A549 (cell line): ENCODE results near the gene TYRP1. TPM values are rescaled to one million over a fixed set of nuclear protein-coding genes. Genes with fewer than 3 reads are reported as not detected.

Source experiments
- ATAC-seq, 2 experiments: fragments of 200-7000 bp in 1 of 2; fragments of >200 bp in 1 of 2; cut with Nextera tagmentation in 1 of 2; cut with Tn5 transposase in 1 of 2; 3 replicates each; pipeline versions ENCODE4 v1.8.0 to v1.9.1; 2018 to 2020; ENCODE audit warnings: mild to moderate bottlenecking in 1 of 2, moderate library complexity in 1 of 2
- CTCF ChIA-PET: fragments of 300-600 bp; sonication (Branson Sonifier 250); formaldehyde crosslinking; extraction: SDS; loops from one replicate; lab custom pipeline; 2021; ENCODE audit warnings: antibody characterized with exemption, inconsistent platforms; lab: Yijun Ruan, JAX
- POLR2A ChIA-PET: fragments of 350-600 bp; formaldehyde crosslinking; extraction: SDS; loops from one replicate; lab custom pipeline; 2021; ENCODE audit warnings: antibody characterized with exemption, inconsistent platforms; lab: Yijun Ruan, JAX
- DNase-seq, 2 experiments: peaks; one replicate each; pipeline versions ENCODE4 v3.0.0 to v3.0.0-alpha.2; 2011 to 2016; ENCODE audit warnings: low read depth in 1 of 2, low spot score in 1 of 2
- FAIRE-seq: peaks from 2 replicates; lab custom pipeline; 2011; peaks lifted over from hg19 to GRCh38; lab: Jason Lieb, UNC
- H3K27ac ChIP-seq, 2 experiments: fragments of >200 bp; sonication (Bioruptor Twin); formaldehyde crosslinking; 3 replicates each; pipeline ENCODE4 v1.5.1; 2016 to 2017
- H3K4me1 ChIP-seq: fragments of >200 bp; sonication (Bioruptor Twin); formaldehyde crosslinking; 3 replicates; pipeline ENCODE4 v1.6.1; 2016
- H3K4me2 ChIP-seq: fragments of >200 bp; sonication (Bioruptor Twin); formaldehyde crosslinking; 3 replicates; pipeline ENCODE4 v1.6.1; 2016
- H3K4me3 ChIP-seq: fragments of >200 bp; sonication (Bioruptor Twin); formaldehyde crosslinking; 3 replicates; pipeline ENCODE4 v1.5.1; 2016
- H3K9me3 ChIP-seq: fragments of >200 bp; sonication (Bioruptor Twin); formaldehyde crosslinking; 3 replicates; pipeline ENCODE4 v1.6.1; 2016
- CBX2 ChIP-seq: fragments of 200-600 bp; sonication (generic); IDR thresholded peaks from 2 replicates; pipeline ENCODE4 v1.6.1; 2016; ENCODE audit warnings: low read depth, mild to moderate bottlenecking, borderline replicate concordance
- CEBPB ChIP-seq, 2 experiments: fragments of >200 bp in 1 of 2; sonication (Bioruptor Twin) in 1 of 2; formaldehyde crosslinking in 1 of 2; IDR thresholded peaks; 2 replicates each; pipeline ENCODE4 v1.6.1; 2012 to 2016
- EP300 ChIP-seq, 2 experiments: fragments of >200 bp; sonication (Bioruptor Twin); formaldehyde crosslinking; IDR thresholded peaks; 2 replicates in 1 of 2; 3 replicates in 1 of 2; pipeline ENCODE4 v1.6.1; 2016 to 2017
- FOSL2 ChIP-seq, 2 experiments: fragments of 450-650 bp in 1 of 2; fragments of >200 bp in 1 of 2; sonication (Bioruptor Twin) in 1 of 2; formaldehyde crosslinking; IDR thresholded peaks; 2 replicates each; pipeline versions ENCODE4 v1.5.0 to v1.6.1; 2016 to 2020; ENCODE audit warnings: mild to moderate bottlenecking in 1 of 2, moderate library complexity in 1 of 2
- HMGXB4 ChIP-seq: fragments of 250-450 bp; sonication (Bioruptor Pico); IDR thresholded peaks from 2 replicates; pipeline ENCODE4 v1.5.0; 2021; ENCODE audit warnings: mild to moderate bottlenecking, moderate library complexity, borderline replicate concordance
- MAX ChIP-seq: IDR thresholded peaks from 2 replicates; pipeline ENCODE4 v1.6.1; 2012
- MYC ChIP-seq: IDR thresholded peaks from 2 replicates; pipeline ENCODE4 v1.6.1; 2012; ENCODE audit warnings: mild to moderate bottlenecking, inconsistent platforms, low read length, improper control_type of control experiment, borderline replicate concordance
- NFE2L2 ChIP-seq: fragments of 150-350 bp; conservative IDR thresholded peaks from 2 replicates; pipeline ENCODE4 v1.6.1; 2014; ENCODE audit warnings: low read length
- NR3C1 ChIP-seq: fragments of >200 bp; sonication (Bioruptor Twin); formaldehyde crosslinking; IDR thresholded peaks from 3 replicates; pipeline ENCODE4 v1.6.1; 2017
- RAD21 ChIP-seq, 2 experiments: fragments of >200 bp in 1 of 2; sonication (Bioruptor Twin) in 1 of 2; formaldehyde crosslinking in 1 of 2; IDR thresholded peaks in 1 of 2; conservative IDR thresholded peaks in 1 of 2; 2 replicates in 1 of 2; 3 replicates in 1 of 2; pipeline ENCODE4 v1.6.1; 2012 to 2018; ENCODE audit warnings: inconsistent platforms in 1 of 2
- RARB ChIP-seq: fragments of 250-450 bp; sonication (Bioruptor Pico); IDR thresholded peaks from 2 replicates; pipeline ENCODE4 v1.8.0; 2021; ENCODE audit warnings: mild to moderate bottlenecking, moderate library complexity
- REST ChIP-seq: fragments of 200-600 bp; sonication (generic); IDR thresholded peaks from 2 replicates; pipeline ENCODE4 v1.6.1; 2016; ENCODE audit warnings: antibody characterized with exemption, mild to moderate bottlenecking, moderate library complexity
- SMC3 ChIP-seq: fragments of >200 bp; sonication (Bioruptor Twin); formaldehyde crosslinking; IDR thresholded peaks from 3 replicates; pipeline ENCODE4 v1.6.1; 2018; ENCODE audit warnings: inconsistent platforms
- TFCP2L1 ChIP-seq: fragments of 250-450 bp; sonication (Bioruptor Pico); IDR thresholded peaks from 2 replicates; pipeline ENCODE4 v1.5.0; 2021; ENCODE audit warnings: mild to moderate bottlenecking
- ZSCAN20 ChIP-seq: fragments of 250-450 bp; sonication (Bioruptor Pico); IDR thresholded peaks from 2 replicates; pipeline ENCODE4 v1.8.0; 2022; ENCODE audit warnings: mild to moderate bottlenecking, moderate library complexity
- WGBS: methylation state at CpG from one replicate; pipeline ENCODE4 v1.1.6; 2017; ENCODE audit errors: missing lambda C conversion rate; 5-methylcytosine and 5-hydroxymethylcytosine counted together
- polyA plus RNA-seq, 4 experiments: library from polyadenylated mRNA; depleted of rRNA in 3 of 4; stranded (reverse); fragments of >200 nt; fragmentation: RNase III in 1 of 4; extraction: RNeasy Plus Mini Kit Qiagen cat#74134 plus additional on column Dnase treatment in 1 of 4; gene quantifications; 2 replicates in 3 of 4; 3 replicates in 1 of 4; pipeline ENCODE4 v1.2.3, GENCODE V29; 2011 to 2017

The TYRP1 gene
- polyA plus RNA-seq, 2 of the 4 experiments (the other 2 are of a cell fraction) = 0.12 TPM

GRCh38 chr9:12698266-12698665 is 5.1 kb downstream of the TYRP1 start:
- no peak for ATAC-seq
- 24% methylated on average over 4 of the region's 4 CpGs for WGBS
- Histone ChIP-seq H3K4me2 (no peak overlapping the region; the same call in 2 of the 3 replicates), H3K4me1 (peaks cover 8% of the 10 kb centered on the region; the same call in 1 of the 3 replicates), H3K27ac (no peak overlapping the region), H3K9me3 (no peaks in the 10 kb centered on the region), H3K4me3 (no peak overlapping the region)
- no peak for DNase-seq
- TF ChIP-seq ZSCAN20 (CRISPR knock-in tag) (no peak), NFE2L2 (no peak), CEBPB (IDR thresholded peaks at IDR 0.05) (peak in 1 of 2 experiments; percentile 19; a peak in 1 of 4 replicates)
- CTCF ChIA-PET = interaction anchor here (1.0 kb wide), 1 partner anchor 21 kb away, joined by 3 read pairs; no protein-coding TSS in a partner anchor
- POLR2A ChIA-PET = no interaction called here
- no peak for FAIRE-seq

- H3K27ac ChIP-seq = no peak overlapping the region
- no peak overlapping the region for H3K4me3 ChIP-seq
- DNase-seq (no peak), ATAC-seq (peak; percentile 48 to 63; a peak in 2 of 6 replicates), FAIRE-seq (no peak)
- H3K4me1 ChIP-seq = peaks cover 8% of the 10 kb centered on the region; the same call in 1 of the 3 replicates
- CTCF ChIA-PET = interaction anchor here (0.9 to 1.0 kb wide), 2 partner anchors 186 to 585 kb away, joined by 3 read pairs; no protein-coding TSS in a partner anchor
- H3K9me3 ChIP-seq = no peaks in the 10 kb centered on the region
- no peak for TF ChIP-seq RARB (CRISPR knock-in tag)
- no peak for TF ChIP-seq HMGXB4 (CRISPR knock-in tag)
- 85% methylated on average over 1 of the region's 1 CpG for WGBS
- H3K4me2 ChIP-seq = no peak overlapping the region
- POLR2A ChIA-PET = no interaction called here
Observed at GRCh38 chr9:12698986-12699385, 5.8 kb downstream of the TYRP1 start.

- TF ChIP-seq TFCP2L1 (CRISPR knock-in tag) (no peak), RAD21 (conservative IDR thresholded peaks at IDR 0.05 in 1 of 2, IDR thresholded peaks at IDR 0.05 in 1 of 2) (0 out of 5 replicates have a peak, but pooled peaks of 1 of the 2 experiments have one; percentile 3)
- FAIRE-seq (no peak), DNase-seq (no peak), ATAC-seq (peak; percentile 53 to 56; a peak in 1 of 6 replicates)
- no peaks in the 10 kb centered on the region for H3K9me3 ChIP-seq
- H3K4me3 ChIP-seq = no peak overlapping the region
- H3K4me1 ChIP-seq = peaks cover 8% of the 10 kb centered on the region; the same call in 1 of the 3 replicates
- CTCF ChIA-PET = interaction anchor here (0.9 to 1.0 kb wide), 2 partner anchors 185 to 585 kb away, joined by 3 read pairs; no protein-coding TSS in a partner anchor
- no peak overlapping the region for H3K27ac ChIP-seq
- POLR2A ChIA-PET = no interaction called here
- no peak overlapping the region for H3K4me2 ChIP-seq
Observed at GRCh38 chr9:12699529-12699928, 6.3 kb downstream of the TYRP1 start.

GRCh38 chr9:12701126-12701525 is 7.9 kb downstream of the TYRP1 start:
- Histone ChIP-seq H3K9me3 (no peaks in the 10 kb centered on the region), H3K4me1 (peaks cover 8% of the 10 kb centered on the region; the same call in 1 of the 3 replicates), H3K4me3 (no peak overlapping the region), H3K27ac (no peak overlapping the region), H3K4me2 (no peak overlapping the region)
- ChIA-PET CTCF (interaction anchor here (1.8 to 3.1 kb wide), 3 partner anchors 333 to 1733 kb away, joined by 4 to 18 read pairs (median 9); no protein-coding TSS in a partner anchor), POLR2A (no interaction called here)
- FAIRE-seq = no peak
- TF ChIP-seq NR3C1 = no peak
- no peak for TF ChIP-seq TFCP2L1 (CRISPR knock-in tag)
- no peak for TF ChIP-seq MAX
- no peak for TF ChIP-seq CBX2
- no peak for TF ChIP-seq FOSL2 (IDR thresholded peaks at IDR 0.05)
- no peak for TF ChIP-seq FOSL2 (CRISPR knock-in tag; IDR thresholded peaks at IDR 0.05)
- TF ChIP-seq REST = no peak
- TF ChIP-seq ZSCAN20 (CRISPR knock-in tag) = no peak
- no peak for TF ChIP-seq MYC
- TF ChIP-seq SMC3 = no peak
- TF ChIP-seq EP300 (IDR thresholded peaks at IDR 0.05) = no peak
- ATAC-seq = no peak
- DNase-seq = no peak
